ENCODE data around the gene SCAMP3. TPM values are rescaled to one million over a fixed set of nuclear protein-coding genes. Genes with fewer than 3 reads are reported as not detected.

Gene SCAMP3
- total and polyA plus RNA-seq, 10 of the 15 experiments (the other 5 are each of a cell fraction or from before 2014, with no cell fraction given), result 17.2 to 133 (median 87.3) TPM

- in situ Hi-C loops (cut with MboI), result no loop called here
Measured at GRCh38 chr1:155296661-155297060, 34.5 kb upstream of the SCAMP3 start.

More at GRCh38 chr1:155296661-155297060, 34.5 kb upstream of the SCAMP3 start:
- no peak overlapping the region for H3K4me3 ChIP-seq
- no peak overlapping the region for H3K9ac ChIP-seq (ENCODE audit: control insufficient read depth, insufficient read depth, low read length)
- POLR2A ChIA-PET, result interaction anchor here (0.5 to 1.3 kb wide), 3 partner anchors 11 to 37 kb away, joined by 4 to 8 read pairs (median 5); partner anchors contain the start of gene FDPS
- H3K27me3 ChIP-seq (replicated peaks in 1 of 2; ENCODE audit: control insufficient read depth in 2 of 2, insufficient read depth in 2 of 2, low read length in 1 of 2), result no peaks in the 10 kb centered on the region; a peak in 1 of 4 replicates
- no peaks in the 10 kb centered on the region for H4K20me1 ChIP-seq (ENCODE audit: control insufficient read depth, insufficient read depth)
- FAIRE-seq (no peak), DNase-seq (ENCODE audit: low read depth, low spot score) (no peak), ATAC-seq (no peak)
- 74% methylated on average over 3 of the region's 3 CpGs for WGBS (ENCODE audit: insufficient coverage, insufficient replicate concordance, low lambda C conversion rate, missing lambda C conversion rate)
- no peak overlapping the region for H2AFZ ChIP-seq (ENCODE audit: control insufficient read depth, low read depth, low read length)
- H3K4me1 ChIP-seq (ENCODE audit: control insufficient read depth, insufficient read depth, low read length), result peaks cover 3% of the 10 kb centered on the region; the same call in 1 of the 2 replicates
- TF ChIP-seq SP1 (IDR thresholded peaks at IDR 0.05; ENCODE audit: low read depth, low read length), result no peak
- no peak for TF ChIP-seq BHLHE40 (IDR thresholded peaks at IDR 0.05; ENCODE audit: borderline replicate concordance in 1 of 2, low read depth in 2 of 2, low read length in 1 of 2)
- TF ChIP-seq RELA (IDR thresholded peaks at IDR 0.05; ENCODE audit: borderline replicate concordance, partially characterized antibody), result no peak
- TF ChIP-seq, protein P1, sequence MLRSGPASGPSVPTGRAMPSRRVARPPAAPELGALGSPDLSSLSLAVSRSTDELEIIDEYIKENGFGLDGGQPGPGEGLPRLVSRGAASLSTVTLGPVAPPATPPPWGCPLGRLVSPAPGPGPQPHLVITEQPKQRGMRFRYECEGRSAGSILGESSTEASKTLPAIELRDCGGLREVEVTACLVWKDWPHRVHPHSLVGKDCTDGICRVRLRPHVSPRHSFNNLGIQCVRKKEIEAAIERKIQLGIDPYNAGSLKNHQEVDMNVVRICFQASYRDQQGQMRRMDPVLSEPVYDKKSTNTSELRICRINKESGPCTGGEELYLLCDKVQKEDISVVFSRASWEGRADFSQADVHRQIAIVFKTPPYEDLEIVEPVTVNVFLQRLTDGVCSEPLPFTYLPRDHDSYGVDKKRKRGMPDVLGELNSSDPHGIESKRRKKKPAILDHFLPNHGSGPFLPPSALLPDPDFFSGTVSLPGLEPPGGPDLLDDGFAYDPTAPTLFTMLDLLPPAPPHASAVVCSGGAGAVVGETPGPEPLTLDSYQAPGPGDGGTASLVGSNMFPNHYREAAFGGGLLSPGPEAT (IDR thresholded peaks at IDR 0.05; ENCODE audit: low read depth), result no peak
- TF ChIP-seq E2F4 (IDR thresholded peaks at IDR 0.05; ENCODE audit: low read depth, low read length), result no peak
- TF ChIP-seq MTA3 (IDR thresholded peaks at IDR 0.05; ENCODE audit: borderline replicate concordance, low read length), result no peak
- no peak for TF ChIP-seq PML (IDR thresholded peaks at IDR 0.05; ENCODE audit: low read length)
- no peak for TF ChIP-seq POU2F2 (IDR thresholded peaks at IDR 0.05; ENCODE audit: borderline replicate concordance, low read depth, low read length)
- TF ChIP-seq RAD21 (IDR thresholded peaks at IDR 0.05; ENCODE audit: insufficient read depth, low read depth, low read length), result no peak
- TF ChIP-seq ZNF622 (IDR thresholded peaks at IDR 0.05), result no peak
- no peak for TF ChIP-seq GATAD2B (conservative IDR thresholded peaks at IDR 0.05; ENCODE audit: low read depth)
- no peak for TF ChIP-seq RCOR1 (conservative IDR thresholded peaks at IDR 0.05; ENCODE audit: low read depth, low read length)
- CTCF ChIA-PET, result no interaction called here
- no peaks in the 10 kb centered on the region for H3K79me2 ChIP-seq (ENCODE audit: control insufficient read depth, insufficient read depth, low read length)
- intact Hi-C loops (cut with micrococcal nuclease; ENCODE audit: unreplicated experiment), result no loop called here
- RAD21 ChIA-PET (ENCODE audit: unreplicated experiment), result no interaction called here
- no peak overlapping the region for H3K27ac ChIP-seq (ENCODE audit: control insufficient read depth, insufficient read depth)
- no peak overlapping the region for H3K4me2 ChIP-seq (ENCODE audit: control insufficient read depth, insufficient read depth)
- BruUV-seq (replicated peaks), result no TSS peak
- no peaks in the 10 kb centered on the region for H3K9me3 ChIP-seq (replicated peaks; ENCODE audit: control insufficient read depth, insufficient read depth, low read length)
- SMC1A ChIA-PET (ENCODE audit: uncharacterized antibody, unreplicated experiment), result interaction anchor here (1.0 kb wide), 1 partner anchor 18 kb away, joined by 3 read pairs; no protein-coding TSS in a partner anchor
- no peaks in the 10 kb centered on the region for H3K36me3 ChIP-seq (ENCODE audit: control insufficient read depth in 2 of 2, insufficient read depth in 2 of 2, low read length in 1 of 2)

Measured in GM12878 (cell line).